NB4 (cell line): ENCODE measurements around the gene SOX1.

Experiments
- DNase-seq: peaks from one replicate; pipeline ENCODE4 v3.0.0; 2010; ENCODE audit warnings: low read depth
- H3K4me3 ChIP-seq: one replicate; pipeline ENCODE4 v1.5.1; 2011; ENCODE audit warnings: mild to moderate bottlenecking, low read depth, low read length, moderate library complexity
- MYC ChIP-seq: IDR thresholded peaks from 2 replicates; pipeline ENCODE4 v1.6.1; 2011; ENCODE audit warnings: low read depth, low read length
- POLR2A ChIP-seq: IDR thresholded peaks from 2 replicates; pipeline ENCODE4 v1.6.1; 2011; ENCODE audit warnings: mild to moderate bottlenecking; ENCODE audit not compliant: insufficient read length; ENCODE audit errors: extremely low read depth
- TF ChIP-seq, protein P1 (sequence below): IDR thresholded peaks from one replicate; pipeline ENCODE4 v1.5.1; 2012; ENCODE audit warnings: low read depth, low read length
- TF ChIP-seq, protein P2 (sequence below): IDR thresholded peaks from 2 replicates; pipeline ENCODE4 v1.6.1; 2011; ENCODE audit warnings: low read depth, low read length

The SOX1 gene

DNA sequence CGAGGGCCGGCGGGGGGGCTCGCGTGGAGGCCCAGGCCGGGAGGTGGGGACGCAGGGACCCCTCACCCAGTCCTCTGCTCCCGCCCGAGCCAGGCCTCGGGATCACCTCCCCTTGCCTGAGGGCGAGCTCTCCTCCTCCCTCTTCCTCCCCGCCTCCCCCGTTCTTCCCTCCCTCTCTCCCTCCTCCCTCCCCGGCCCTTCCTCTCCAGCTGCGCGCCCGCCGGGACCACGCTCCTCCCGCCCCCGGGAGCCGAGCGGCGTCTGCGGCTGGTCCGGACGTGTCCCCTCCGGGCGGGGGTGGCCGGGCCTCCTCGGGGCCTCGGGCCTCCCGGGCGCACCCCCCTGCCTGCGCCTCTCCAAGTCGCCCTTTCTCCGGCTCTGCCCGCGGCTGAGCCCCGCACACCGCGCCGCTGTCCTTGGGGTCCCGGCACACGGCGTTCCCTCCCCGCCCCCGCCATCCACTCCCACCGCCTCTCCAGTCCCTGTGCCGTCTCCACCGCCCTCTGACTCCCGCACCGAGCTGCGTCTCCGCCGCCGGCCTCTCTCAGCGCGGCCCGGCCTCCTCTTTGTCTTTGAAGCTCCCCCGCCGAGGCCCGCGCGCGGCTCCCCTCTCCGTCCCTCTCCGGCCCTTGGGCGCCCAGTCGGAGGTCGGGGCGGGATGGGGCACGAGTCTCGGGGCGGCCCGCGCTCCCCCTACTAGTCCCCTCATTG lies 5.7 kb downstream of the SOX1 start:
- no peak overlapping the region for H3K4me3 ChIP-seq
- no peak for DNase-seq
- TF ChIP-seq, protein P1, sequence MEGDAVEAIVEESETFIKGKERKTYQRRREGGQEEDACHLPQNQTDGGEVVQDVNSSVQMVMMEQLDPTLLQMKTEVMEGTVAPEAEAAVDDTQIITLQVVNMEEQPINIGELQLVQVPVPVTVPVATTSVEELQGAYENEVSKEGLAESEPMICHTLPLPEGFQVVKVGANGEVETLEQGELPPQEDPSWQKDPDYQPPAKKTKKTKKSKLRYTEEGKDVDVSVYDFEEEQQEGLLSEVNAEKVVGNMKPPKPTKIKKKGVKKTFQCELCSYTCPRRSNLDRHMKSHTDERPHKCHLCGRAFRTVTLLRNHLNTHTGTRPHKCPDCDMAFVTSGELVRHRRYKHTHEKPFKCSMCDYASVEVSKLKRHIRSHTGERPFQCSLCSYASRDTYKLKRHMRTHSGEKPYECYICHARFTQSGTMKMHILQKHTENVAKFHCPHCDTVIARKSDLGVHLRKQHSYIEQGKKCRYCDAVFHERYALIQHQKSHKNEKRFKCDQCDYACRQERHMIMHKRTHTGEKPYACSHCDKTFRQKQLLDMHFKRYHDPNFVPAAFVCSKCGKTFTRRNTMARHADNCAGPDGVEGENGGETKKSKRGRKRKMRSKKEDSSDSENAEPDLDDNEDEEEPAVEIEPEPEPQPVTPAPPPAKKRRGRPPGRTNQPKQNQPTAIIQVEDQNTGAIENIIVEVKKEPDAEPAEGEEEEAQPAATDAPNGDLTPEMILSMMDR, result no peak
- TF ChIP-seq, protein P2, sequence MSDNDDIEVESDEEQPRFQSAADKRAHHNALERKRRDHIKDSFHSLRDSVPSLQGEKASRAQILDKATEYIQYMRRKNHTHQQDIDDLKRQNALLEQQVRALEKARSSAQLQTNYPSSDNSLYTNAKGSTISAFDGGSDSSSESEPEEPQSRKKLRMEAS, result no peak
- TF ChIP-seq MYC (no peak), POLR2A (no peak)

DNA sequence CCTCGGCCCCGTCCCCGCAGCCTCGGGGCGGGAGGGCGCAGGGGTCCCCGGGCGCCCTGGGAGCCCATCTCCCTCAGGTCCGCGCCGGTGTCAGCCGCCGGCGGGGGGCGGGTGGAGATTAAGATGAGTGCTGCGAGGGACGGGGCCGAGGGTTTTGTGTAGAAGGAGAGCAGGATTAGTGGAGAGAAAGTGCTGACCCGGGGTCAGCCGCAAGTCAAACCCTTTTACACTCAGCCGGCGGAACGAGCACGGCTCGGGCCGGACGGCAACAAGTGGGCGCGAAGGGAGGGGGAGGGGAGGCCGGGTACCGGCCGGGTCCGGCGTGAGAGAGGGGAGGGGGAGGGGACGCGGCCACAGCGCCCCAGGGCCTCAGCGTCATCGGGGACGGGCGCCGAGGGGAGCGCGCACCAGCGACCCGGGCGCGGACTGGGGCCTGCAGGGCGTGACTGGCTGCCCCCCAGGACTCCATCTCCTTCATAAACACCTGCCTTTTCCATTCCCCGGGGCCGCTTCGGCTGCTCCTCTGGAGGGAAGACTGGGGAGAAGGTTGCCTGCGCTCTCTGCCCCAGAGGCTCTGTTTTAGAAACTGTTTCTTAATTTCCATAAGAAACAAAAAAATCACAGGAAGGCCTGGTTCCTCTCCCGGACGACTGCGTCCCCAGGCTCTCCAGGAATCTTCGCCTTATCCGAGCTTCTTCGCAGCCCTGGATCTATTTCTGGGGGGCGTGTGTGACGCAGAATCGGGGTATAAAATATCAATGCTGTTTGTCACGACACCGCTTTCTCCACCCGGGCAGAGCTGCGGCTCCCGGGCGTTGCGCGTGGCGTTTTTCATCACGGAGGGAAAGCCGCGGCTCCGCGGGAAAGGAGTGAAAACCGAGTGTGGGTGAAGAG lies 6.5 kb downstream of the SOX1 start:
- TF ChIP-seq POLR2A (no peak), MYC (no peak)
- TF ChIP-seq, protein P2, result no peak
- TF ChIP-seq, protein P1, result no peak
- DNase-seq, result no peak
- no peak overlapping the region for H3K4me3 ChIP-seq

DNA sequence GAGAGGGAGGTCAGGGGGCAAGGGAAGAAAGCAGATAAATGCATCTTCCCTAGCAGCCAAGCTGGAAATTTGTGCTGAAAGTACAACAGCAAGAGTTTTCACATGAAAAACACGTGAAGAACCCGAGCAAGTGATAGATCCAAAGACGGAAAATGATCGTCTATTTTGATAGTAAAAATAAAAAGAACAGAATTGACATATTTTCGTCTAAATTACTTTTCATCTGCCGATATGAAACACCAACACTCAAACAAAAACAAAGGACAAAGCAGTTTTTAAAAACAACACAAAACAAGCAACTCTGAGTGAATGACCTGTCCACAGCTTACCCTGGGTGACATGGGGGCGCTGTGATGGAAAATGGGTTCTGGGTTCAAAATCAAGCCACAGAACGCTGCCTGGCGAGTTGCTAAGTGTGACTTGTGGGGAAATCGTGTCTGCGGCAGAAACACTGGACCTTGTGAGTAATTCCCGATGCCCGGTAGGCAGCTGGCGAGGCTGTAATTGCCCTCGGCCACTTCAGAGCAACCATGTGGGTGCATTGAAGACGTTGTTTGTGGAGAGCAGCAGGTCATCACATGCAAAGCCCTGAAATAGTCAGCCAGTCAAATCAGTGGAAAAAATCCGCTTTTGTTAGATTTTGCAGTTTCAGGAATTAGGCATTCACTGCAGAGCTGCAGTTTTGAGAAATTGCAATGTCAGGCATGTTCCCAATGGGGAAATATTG lies 7.4 kb downstream of the SOX1 start:
- TF ChIP-seq, protein P2, result no peak
- TF ChIP-seq, protein P1, result no peak
- no peak for DNase-seq
- H3K4me3 ChIP-seq, result no peak overlapping the region

DNA sequence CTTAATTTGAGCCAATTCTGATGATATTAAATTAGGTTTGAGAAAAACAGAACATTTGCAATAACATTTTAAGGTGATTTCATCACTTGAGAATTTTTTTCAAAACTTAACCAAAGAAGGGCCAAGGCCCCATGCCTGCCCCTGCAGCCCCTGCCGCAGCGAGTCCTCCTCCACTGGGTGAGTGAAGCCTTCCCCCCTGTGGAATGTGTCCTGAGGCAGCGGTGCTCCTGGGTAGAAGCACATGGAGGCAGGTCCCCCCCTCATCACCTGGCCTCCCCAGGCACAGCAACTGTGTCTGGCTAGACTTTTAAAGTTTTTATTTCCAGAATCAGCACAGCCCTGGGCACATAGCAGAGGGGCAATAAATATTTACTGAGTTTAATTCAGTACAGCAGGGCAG lies 10.8 kb downstream of the SOX1 start:
- TF ChIP-seq, protein P2, result no peak
- TF ChIP-seq POLR2A (no peak), MYC (no peak)
- TF ChIP-seq, protein P1, result no peak

DNA sequence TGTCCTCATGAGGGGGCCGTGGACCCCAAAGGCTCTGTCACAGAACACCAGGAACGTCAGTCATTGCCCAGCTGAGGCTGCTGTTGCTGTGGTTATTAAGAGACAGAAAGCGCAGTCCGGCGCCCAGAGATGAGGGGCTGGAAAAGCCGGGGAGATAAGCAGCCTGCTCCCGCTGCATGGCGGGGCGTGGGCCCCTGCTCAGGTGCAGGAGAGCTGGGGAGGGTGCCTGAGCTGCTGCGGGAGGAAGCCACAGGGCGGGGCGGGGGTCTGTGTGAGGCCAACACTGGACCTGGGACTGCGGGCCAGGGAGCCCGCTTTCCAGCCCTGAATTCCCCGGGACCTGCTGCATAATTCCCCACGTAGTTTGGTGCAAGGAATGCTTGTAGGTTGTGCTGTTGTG lies 11.3 kb downstream of the SOX1 start:
- no peak for DNase-seq
- no peak overlapping the region for H3K4me3 ChIP-seq
- no peak for TF ChIP-seq POLR2A

More for the DNA sequence above, 10.8 kb downstream of the SOX1 start:
- no peak for DNase-seq
- H3K4me3 ChIP-seq, result no peak overlapping the region
